GM21447 (cell line): ENCODE results near the gene PDE8A.

Source experiments
- ATAC-seq: cut with Tn5 transposase; IDR thresholded peaks from one replicate; pipeline ENCODE4 v1.9.1; 2021; ENCODE audit not compliant: unreplicated experiment

PDE8A gene, protein sequence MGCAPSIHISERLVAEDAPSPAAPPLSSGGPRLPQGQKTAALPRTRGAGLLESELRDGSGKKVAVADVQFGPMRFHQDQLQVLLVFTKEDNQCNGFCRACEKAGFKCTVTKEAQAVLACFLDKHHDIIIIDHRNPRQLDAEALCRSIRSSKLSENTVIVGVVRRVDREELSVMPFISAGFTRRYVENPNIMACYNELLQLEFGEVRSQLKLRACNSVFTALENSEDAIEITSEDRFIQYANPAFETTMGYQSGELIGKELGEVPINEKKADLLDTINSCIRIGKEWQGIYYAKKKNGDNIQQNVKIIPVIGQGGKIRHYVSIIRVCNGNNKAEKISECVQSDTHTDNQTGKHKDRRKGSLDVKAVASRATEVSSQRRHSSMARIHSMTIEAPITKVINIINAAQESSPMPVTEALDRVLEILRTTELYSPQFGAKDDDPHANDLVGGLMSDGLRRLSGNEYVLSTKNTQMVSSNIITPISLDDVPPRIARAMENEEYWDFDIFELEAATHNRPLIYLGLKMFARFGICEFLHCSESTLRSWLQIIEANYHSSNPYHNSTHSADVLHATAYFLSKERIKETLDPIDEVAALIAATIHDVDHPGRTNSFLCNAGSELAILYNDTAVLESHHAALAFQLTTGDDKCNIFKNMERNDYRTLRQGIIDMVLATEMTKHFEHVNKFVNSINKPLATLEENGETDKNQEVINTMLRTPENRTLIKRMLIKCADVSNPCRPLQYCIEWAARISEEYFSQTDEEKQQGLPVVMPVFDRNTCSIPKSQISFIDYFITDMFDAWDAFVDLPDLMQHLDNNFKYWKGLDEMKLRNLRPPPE

DNA sequence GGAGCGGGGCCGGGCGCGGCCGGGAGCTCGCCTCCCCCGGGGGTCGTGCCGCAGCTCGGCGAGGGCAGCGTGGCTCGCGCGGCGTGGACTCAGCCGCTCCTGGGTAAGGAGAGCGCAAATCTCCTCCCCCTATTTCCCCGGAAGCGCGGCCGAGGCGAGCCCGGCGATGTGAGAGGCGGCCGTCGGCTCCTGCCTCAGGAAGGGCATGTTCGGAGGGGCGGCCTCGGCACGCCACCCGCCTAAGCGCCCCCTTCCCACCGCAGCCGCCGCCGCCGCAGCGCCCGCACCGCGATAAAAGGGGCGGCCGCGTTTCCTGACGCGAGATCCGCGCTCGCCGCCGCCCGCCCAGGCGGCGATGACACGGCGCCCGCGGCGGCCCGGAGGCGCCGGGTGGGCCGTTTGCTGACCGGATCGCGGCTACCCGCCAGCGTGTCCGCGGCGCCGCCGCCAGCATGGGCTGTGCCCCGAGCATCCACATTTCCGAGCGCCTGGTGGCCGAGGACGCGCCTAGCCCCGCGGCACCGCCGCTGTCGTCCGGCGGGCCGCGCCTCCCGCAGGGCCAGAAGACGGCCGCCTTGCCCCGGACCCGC is at the start of gene PDE8A:
PDE8A (plus strand) TSS at position 146 of the 590 bp plus-strand sequence; CDS start at position 453, 307 bp downstream.
- ATAC-seq: peak; percentile 19

DNA sequence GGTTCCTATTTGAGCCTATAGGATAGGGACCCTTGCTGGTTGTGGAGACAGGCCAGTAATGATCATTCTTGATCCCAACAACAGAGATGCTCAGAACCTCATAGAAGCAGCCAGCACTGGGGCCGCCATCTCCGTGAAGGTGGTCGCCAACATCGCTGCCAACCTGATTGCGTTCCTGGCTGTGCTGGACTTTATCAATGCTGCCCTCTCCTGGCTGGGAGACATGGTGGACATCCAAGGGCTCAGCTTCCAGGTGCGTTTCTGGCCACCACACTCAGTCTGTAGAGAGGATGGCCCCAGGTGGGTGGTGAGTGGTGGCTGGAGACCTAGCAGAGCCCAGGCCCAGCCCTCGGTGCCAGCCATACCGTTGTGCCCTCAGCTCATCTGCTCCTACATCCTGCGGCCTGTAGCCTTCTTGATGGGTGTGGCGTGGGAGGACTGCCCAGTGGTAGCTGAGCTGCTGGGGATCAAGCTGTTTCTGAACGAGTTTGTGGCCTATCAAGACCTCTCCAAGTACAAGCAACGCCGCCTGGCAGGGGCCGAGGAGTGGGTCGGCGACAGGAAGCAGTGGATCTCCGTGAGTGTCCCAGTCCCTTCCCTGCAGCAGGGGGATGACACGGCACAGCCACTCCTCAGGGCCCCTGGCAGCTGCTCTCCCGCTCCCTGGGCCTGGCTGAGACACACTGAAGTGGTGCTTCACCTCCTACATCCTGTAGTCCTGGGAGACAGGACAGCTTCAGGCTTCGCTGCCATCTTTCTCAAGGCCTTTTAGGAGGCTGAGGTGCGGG is 46.5 kb upstream of the PDE8A start:
- no peak for ATAC-seq

DNA sequence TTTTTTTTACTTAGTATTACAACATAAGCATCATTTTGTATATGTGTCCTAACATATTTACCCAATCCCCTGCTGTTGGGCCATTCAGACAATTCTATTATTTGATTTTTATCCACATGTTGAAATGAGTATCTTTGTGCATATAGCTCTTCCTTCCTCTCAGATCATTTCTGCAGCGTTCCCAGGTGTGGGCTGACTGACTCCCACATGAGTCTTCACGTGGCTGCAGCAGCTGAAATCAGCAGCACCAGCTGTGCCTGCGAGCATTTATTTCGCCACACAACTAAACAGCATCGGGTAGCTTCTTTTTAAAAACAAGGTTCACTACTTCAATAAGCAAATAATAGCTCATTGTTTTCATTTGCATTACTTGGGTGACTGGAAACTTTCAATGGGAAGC is 44.5 kb upstream of the PDE8A start:
- ATAC-seq: no peak

DNA sequence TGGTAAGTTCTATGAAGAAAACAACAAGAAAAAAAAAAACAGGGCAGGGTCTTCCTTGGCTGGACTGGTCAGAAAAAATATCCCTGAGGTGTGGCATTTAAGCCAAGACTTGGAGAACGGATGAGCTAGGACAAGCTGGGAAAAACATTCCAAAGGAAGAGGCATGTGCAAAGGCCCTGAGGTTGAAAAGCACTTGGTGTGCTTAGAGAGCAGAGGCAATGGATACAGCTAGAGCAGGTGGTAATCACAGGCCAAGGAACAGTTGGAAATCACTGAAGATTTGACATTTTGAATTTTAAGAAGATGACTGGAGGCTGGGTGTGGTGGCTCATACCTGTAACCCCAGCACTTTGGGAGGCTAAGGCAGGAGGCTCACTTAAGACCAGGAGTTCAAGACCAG is 42.9 kb upstream of the PDE8A start:
- no peak for ATAC-seq

DNA sequence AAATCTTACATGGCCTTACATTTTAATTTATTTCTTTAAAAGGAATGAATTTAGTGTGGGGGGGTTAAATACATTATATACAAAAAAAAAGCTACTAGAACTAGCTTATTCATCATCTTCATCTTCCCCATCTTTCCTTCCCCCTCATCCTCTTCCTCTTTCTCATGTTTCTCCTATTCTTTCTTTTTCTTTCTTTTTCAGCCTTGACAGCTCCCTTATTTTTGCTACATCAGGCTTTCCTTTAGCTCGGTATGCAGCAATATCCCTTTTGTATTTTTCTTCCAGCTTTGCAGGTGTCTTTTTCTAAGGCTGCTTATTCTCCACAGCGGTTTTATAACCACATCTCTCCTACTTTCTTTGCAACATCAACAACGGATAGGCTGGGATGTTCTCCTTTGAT is 41.3 kb upstream of the PDE8A start:
- no peak for ATAC-seq

DNA sequence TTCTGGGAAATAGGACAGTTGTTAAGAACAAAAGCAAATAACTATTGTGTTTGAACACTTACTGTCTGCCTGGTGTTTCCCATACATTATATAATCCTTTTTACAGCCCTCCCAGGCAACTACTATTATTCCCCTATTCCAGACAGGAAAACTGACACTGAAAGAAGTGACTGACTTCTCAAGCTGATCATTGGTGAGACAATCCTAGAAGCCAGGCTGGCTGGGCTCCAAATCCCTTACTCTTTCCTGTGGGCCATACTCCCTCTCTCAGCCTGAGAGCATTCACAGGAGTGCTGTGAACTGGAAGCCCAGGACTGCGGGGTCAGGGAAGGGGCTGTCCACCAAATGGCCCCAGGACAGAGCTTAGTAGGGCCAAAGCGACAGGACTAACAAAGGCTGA is 39.2 kb upstream of the PDE8A start:
- no peak for ATAC-seq

DNA sequence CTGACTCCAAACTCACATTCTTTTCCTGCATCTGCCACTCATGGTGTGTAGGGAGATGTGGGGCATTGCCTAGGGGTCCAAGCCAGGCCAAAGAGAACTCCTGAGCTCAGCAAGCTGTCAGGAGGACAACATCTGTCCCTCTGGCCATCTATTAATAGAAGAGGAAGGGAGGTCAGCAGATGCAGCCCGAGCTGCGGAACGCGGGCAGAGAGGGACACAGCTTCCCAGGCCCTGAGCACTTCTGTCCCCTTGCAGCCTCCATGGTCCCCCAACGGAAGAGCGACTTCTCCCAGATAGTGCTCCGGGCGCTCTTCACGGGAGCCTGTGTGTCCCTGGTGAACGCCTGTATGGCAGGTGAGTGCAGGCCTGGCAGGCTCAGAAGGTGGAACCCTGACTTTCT is 37.3 kb upstream of the PDE8A start:
- no peak for ATAC-seq

DNA sequence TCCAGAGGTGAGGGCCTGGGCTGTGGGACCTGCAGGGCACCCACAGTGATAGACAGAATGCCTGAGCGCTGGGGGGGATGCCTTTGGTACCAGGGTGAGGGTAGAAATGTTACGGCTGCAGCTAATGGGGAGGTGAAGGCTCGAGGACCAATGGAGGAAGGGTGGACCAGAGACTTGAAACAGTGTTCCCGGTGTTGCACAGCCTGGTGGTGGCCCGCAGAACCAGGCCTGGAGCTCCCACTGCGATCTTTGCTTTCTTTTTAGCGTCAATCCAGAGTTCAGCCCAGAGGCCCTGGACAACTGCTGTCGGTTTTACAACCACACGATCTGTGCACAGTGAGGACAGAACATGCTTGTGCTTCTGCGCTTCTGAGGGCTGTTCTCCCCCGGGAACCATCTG is 36.8 kb upstream of the PDE8A start:
- no peak for ATAC-seq

DNA sequence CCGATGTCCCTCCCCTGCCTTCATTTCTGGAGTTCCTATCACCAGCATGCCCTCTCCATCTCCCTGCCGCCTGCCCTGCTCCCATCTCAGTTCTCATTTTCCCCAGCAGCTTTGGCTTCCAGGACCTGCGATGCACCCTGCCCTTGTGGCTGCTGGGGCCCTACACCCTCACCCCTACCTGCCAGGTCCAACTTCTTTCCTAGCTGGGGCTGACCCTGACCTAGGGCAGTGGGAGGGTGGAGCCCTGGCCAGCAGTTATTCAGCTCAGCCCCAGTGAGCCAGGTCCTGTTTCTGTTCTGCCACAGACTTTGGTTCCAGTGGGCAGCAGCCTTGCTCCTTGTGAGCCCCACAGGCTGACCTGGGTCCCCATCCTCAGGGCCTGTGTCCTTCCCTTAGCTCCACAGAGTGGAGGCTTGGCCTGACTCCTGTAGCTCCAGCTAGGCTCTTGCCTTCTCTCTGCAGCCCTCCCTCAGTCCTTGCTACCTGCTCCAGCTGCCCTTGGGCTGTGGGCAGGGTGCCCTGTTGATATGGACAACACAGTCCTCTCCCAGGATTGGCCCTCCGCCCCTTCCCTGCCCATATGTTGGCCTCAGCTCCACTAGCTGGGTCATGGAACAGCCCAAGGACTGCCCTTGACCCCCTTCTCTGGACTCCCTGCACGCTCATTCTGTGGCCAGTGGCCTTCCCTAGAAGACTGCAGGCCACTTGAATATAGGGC is 34.7 kb upstream of the PDE8A start:
- ATAC-seq: no peak

DNA sequence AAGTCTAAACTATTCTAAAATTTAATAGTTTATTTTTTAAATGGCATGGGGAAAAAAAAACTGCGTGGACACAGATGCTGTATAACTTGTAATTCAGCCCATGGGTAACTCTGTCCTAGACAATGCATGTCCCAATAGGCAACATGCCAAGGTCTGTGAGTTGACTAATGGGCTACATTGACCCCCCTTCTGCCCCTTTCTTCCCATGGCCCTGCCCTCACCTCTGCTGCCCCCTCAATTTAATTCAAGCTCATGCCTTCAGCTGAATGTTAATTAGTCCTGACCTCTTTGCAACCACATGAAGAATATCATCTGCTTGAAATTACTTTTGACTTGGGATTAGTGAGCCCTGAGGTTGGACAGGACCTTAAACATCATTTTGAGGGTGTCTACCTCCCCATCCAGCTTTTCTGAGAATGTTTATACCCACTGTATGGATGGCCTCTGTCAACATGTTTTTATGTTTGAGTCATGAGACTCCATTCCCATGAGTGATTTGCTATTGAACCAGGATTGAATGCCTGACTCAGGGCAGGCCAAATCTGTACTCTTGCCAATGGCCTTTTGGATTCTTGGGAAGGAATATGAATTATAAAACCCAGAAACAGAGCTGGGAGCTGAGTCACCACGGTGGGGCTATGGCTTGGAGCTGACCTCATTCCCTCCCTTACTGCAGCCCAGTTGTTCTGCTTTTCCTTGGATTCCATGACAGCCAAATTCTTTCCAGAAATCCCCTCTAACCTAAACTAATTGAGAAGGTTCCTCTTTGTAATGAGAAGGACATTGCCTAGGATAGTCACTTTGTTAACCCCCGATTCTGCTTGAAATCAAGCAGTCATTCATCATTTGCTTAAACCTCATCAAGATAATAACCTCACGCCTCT is 33.5 kb upstream of the PDE8A start:
- no peak for ATAC-seq

DNA sequence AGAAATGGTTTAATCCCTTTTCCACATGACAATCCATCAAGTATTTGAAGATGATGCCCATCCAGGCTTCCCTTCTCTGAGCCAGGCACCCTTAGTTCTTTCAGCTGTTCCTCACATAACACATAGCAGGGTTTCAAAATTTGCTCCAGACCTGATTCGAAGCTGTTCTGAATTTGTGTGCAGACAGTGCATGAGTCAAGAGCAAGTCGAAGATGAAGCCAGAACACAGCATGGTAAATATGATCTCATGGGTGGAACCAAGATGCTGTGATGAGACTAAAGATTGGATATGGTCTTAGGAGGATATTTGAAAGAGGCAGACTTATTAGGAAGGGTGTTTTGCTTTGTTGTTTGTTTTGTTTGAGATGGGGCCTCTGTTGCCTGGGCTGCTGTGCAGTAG is 32.6 kb upstream of the PDE8A start:
- no peak for ATAC-seq

DNA sequence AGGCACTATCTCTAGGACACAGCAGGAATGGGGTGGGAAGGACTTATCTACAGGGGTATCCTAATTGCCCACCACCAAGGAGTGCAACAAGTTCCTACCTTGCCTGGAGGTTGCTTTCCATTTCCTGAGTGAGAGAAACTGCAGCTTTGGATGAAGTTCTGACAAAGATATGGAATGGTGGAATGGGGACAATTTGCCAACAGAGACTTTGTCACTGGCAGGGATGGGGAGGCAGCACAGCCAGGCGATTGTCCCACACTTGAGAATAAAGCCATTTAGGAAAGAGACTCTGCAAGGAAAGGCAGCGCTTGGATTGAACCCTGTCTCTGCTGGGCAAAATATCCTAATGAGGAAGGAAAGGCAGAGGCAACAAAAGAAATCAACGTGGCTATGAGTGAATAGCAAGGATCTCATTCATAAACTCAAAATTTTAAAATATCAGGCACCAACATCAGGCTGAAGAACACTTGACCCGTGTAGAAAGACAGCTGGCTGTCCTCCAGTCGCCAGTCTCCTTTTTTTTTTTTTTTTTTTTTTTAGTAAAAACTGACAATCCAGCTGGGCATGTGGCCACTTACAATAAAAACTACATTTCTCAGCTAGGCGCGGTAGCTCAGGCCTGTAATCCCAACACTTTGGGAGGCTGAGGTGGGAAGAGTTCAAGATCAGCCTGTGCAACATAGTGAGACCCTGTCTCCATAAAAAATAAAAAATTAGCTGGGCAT is 31.6 kb upstream of the PDE8A start:
- ATAC-seq: no peak

DNA sequence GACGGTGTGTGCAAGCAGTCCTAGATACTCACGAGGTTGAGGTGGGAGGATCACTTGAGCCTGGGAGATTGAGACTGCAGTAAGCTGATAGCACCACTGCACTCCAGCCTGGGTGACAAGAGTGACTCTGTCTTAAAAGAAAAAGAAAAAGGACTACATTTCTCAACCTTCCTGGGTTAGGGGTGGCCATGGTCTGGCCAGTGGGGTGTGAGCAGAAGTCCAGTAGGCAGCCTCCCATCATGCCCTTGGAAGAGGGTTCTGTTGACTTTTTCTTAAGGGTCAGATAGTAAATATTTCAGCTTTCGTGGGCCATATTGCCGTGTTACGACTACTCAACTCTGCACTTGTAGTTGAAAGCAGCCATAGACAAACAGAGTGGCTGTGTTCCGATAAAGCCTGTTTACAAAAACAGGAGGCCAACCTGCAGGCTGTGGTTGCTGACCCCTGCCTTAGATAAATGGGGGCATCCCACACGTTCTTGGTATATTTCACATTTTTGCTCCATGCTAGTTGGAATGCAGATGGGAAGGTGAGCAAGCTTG is 31.0 kb upstream of the PDE8A start:
- ATAC-seq: no peak

DNA sequence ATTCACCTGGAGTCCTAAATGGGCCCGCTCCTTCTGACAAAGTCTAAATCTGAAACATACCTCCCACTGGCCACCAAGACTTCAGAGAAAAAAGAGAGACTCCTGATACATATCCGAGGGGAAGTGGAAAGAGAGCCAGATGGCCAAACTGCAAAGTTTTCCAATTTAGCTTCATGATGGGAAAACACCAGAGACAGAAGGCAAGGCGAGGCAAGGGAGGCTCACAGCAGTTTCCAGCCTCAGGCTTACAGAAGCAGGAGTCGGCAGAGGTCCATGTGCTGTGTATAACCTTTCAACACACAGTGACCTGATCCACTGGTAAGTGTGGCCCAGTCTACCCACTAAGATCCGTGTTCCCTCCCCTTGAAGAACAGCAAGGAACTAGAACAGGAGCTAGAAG is 29.9 kb upstream of the PDE8A start:
- ATAC-seq: no peak

DNA sequence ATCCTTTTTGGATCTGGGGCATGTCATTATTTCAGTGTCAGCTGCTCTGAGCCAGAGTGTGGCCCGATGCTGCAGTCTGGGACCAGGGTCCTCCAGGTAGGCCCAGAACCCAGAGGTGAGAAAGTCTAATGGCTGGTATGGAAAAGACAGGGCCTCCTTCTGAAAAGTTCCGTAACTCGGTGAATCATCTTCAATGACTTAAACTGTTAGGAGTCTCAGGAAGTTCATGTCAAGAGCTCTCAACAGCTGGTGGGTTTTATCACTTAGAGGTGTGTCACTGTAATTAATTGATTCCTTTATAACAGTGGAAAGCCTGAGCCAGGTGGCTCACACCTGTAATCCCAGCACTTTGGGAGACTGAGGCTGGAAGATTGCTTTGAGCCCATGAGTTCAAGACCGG is 28.5 kb upstream of the PDE8A start:
- ATAC-seq: no peak

DNA sequence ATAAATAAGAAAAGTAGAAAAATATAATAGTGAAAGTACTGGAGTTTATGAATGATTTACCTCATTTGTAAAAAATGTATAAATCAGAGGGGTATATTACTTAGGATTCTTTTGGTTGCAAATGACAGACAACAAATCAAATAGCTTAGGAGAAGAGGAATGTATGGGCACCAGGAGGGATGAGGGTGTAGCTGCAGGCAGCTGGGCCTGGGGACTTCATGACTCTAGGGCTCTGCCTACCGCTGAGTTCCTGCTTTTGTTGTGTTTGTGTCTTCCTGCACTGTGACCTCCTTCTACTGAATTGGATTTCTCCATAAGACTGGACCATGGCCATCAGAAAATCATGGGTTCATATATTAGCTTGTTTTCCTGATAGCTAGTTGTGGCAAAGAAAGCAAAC is 27.9 kb upstream of the PDE8A start:
- ATAC-seq: no peak

DNA sequence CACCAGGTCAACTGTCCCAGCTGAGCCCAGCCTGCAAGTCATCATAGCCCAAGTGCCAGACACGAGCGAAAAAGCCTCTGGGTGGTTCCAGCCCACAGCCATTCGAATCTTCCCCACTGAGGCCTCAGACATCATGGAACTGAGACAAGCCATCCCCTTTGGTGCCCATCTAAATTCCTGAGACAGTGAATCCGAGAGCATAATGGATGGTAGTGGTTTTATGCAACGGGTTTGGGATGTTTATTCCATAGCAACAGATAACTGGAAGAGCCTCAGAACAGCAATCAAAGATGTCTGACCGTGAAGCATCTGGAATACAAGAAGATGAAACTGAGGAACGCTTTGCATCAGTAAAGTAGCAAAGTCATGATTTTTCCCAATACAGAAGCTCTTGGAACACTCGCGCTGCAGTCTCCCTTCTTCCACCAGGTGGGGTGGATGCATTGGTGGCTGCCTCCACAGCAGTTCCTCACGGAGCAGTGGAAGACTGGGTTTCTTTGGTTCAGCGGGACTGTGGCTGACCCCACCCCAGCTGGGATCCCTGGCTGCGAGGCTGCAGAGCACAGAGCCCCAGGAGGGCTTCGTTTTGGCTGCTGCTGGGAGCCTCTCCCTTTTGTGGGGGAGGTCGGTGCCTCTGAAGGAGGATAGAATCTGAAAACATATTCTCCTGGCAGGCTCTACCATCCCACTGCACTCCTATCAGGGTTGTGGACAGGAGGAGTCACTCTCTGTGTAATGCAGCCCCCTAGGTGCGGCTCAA is 26.4 kb upstream of the PDE8A start:
- ATAC-seq: peak; percentile 67

DNA sequence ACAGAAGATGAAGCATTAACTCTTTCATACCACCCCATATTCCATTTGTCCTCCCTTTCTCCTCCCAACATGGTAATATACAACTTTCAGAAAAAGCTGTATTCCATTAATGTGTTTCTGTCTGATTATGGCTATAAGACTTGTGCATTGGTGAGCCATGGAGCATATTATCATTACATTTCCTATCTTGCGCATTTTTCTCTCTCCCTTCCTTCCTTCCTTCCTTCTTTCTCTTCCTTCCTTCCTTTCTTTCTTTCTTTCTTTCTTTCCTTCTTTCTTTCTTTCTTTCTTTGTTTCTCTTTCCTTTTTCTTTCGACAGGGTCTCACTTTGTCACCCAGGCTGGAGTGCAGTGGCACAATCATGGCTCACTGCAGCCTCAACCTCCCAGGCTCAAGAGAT is 25.5 kb upstream of the PDE8A start:
- no peak for ATAC-seq
